Fibroblast of the aortic adventitia (primary cell): ENCODE results near the gene TMEM212. TPM values are rescaled to one million over a fixed set of nuclear protein-coding genes. Genes with fewer than 3 reads are reported as not detected.

Experiments used
- DNase-seq: peaks from one replicate; pipeline ENCODE4 v3.0.0-alpha.2; 2010; ENCODE audit warnings: low read depth
- H3K4me3 ChIP-seq: 2 replicates; pipeline ENCODE4 v1.5.1; 2011; ENCODE audit warnings: low read depth, mild to moderate bottlenecking, control low read depth, low read length, moderate library complexity
- total RNA-seq: library from RNA; depleted of rRNA; stranded (reverse); fragments of >200 nt; gene quantifications from 2 replicates; pipeline ENCODE4 v1.2.3, GENCODE V29; 2012; ENCODE audit warnings: low replicate concordance
- TF ChIP-seq, protein P1 (sequence below): IDR thresholded peaks from 2 replicates; pipeline ENCODE4 v1.5.1; 2011; ENCODE audit warnings: mild to moderate bottlenecking, low read length, control low read depth, inconsistent platforms; ENCODE audit not compliant: insufficient read depth

TMEM212 gene
- total RNA-seq, 1 donor, result not detected

DNA sequence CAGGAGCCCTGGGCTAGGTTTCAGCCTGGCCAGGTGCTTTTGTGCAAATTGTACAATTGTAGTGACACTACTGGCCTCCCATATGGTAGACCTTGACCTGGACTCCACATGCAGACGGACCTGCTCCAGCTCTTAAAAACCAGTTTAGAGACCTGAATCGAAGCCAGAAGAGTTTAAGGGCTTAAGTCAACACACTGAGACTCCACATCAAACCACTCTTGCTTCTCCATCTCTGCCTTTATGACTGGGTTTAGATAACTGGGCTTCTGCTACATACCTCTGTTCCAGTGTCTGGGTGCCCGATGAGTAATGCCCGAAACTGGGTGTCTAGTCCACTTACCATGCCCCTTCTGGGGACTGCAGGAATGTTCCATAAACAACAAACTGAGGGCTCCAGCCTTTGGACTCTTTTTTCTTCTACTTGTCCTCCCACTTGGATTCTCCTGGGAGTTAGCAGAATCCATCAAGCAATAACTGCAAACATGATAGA, 32.8 kb downstream of the TMEM212 start:
- H3K4me3 ChIP-seq, result no peak overlapping the region
- peak; percentile 60 for DNase-seq

DNA sequence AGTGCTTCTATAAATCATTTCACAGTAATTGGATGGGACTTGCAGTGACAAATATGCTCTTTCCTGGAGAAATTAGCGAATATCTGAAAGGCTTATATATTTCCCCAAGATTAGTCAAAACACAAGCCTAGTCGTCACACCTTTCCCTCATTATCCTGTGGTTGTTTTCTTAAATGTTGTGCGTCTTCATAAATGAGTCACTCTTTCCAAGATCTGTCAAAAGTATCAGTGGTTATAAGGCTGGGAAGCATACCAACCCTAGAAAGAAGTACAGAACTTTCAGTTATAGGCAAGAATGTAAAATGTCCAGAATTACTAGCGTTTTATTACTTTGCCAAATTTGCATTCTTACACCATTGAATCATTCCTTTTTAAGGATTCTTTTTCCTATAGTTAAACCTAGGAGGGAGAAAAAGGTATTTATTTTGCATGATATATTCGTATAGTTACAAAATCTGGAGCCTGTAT, 33.6 kb downstream of the TMEM212 start:
- H3K4me3 ChIP-seq, result no peak overlapping the region
- DNase-seq, result peak; percentile 99
- TF ChIP-seq, protein P1, sequence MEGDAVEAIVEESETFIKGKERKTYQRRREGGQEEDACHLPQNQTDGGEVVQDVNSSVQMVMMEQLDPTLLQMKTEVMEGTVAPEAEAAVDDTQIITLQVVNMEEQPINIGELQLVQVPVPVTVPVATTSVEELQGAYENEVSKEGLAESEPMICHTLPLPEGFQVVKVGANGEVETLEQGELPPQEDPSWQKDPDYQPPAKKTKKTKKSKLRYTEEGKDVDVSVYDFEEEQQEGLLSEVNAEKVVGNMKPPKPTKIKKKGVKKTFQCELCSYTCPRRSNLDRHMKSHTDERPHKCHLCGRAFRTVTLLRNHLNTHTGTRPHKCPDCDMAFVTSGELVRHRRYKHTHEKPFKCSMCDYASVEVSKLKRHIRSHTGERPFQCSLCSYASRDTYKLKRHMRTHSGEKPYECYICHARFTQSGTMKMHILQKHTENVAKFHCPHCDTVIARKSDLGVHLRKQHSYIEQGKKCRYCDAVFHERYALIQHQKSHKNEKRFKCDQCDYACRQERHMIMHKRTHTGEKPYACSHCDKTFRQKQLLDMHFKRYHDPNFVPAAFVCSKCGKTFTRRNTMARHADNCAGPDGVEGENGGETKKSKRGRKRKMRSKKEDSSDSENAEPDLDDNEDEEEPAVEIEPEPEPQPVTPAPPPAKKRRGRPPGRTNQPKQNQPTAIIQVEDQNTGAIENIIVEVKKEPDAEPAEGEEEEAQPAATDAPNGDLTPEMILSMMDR, result no peak

More for the DNA sequence above, 32.8 kb downstream of the TMEM212 start:
- TF ChIP-seq, protein P1, result no peak

DNA sequence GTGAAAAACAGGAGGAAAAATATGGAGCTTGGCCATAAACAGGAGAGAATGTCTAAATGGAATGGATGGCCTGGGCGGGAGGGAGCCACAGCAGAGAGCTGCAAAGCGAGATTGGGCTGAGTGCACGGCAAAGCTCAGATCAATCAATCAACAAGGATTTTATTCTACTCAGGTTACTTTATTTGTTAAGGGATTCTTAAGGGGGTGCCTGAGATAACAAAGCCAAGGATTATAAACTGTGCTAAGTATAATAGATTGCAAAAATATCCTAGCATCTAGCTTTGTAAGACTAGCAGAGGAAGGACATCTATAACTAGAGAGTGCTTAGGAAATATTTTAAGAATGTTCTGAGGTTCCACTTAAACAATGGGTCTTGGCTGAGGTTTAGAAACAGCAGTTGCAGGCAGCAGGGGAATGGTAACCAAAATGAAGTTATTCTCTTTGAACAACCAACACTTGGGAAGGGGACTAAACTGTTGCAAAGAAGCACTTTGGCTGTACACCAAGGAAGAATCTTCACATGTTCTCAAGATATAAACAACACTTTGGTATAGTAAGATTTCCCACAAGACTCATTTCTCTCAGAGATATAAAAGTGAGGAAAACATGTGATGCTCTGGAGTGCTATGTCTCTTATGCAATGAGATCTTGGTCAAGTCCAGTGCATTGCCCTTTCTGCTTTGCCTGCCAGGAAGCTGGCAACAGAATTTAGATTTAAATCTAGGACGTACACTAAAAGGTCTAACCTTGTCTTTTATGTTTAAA, 35.5 kb downstream of the TMEM212 start:
- TF ChIP-seq, protein P1, result no peak
- H3K4me3 ChIP-seq, result no peak overlapping the region
- DNase-seq, result peak; percentile 92

DNA sequence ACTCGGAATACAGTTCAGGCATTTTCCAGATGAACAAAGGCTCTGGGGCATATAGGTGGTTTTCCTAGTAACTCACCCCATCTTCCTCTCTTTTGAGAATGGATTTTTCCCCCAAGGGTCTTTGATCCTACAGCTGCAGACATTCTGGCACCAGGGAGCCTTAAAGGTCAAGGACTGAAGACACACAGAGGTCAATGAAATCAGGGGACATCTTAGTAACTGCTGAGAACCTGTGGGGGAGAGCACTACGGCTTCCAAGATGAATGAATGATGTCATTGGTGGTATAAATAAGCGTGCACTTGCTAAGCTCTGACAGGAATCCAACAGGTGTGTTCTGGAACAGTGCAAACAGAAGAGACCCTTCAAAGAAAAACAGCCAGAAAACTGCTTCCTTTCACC, 36.3 kb downstream of the TMEM212 start:
- no peak for DNase-seq
- H3K4me3 ChIP-seq, result no peak overlapping the region
- TF ChIP-seq, protein P1, result no peak

DNA sequence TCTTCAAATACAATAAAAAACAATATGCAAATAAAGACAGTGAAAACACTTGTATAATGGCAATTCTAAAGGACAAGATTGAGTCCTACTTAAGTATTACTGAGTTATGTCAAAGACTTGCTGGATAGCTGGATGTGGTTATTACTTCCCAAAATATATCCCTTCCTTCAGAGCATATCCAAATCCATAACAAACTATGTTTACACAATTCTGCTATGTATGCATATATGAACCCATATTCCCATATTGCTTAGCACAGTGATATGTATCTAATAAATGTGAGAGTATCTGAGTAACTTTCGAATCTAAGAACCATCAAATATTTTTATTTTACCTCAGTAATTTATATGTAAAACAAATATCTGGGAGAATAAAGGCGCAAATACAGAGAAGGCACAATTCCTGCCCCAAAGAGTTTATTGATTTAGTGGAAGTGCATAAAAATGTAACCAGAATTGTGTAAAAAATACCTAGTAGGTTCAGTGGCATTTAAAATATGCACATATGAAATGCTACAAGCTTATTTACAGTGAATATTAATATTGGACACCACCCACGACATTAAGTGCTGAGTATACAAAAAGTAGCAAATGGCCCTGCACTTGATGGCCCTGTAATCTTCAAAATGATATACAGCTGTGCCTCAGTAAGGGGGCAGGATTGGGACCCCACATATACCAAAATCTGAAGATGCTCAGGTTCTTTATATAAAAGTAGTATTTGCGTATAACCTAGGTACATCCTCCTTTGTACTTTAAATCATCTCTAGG, 37.1 kb downstream of the TMEM212 start:
- DNase-seq, result no peak
- no peak overlapping the region for H3K4me3 ChIP-seq
- TF ChIP-seq, protein P1, result no peak

DNA sequence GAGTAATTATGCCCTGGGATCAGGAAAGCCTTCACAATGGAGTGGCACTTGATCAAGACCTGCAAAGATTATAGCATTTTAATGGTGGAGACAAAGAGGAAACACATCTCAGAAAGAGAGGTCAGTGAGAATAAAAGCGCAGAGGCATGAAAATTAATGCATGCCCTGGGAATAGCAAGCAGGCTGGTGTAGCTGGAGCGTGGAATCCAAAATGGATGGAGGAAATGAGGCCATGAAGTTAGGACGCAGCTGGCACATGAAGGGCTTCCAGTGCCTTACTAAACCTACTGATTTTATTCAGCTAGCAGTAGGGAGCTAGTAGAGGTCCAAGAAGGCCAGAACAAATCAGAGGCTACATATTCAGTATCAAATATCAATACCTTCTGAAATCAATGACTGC, 38.1 kb downstream of the TMEM212 start:
- TF ChIP-seq, protein P1, result no peak
- DNase-seq, result no peak

More for the DNA sequence above, 38.1 kb downstream of the TMEM212 start:
- H3K4me3 ChIP-seq, result no peak overlapping the region
